ENCODE results near the gene NFIC.

The NFIC gene

GRCh38 chr19:3506384-3507340, 140.3 kb downstream of the NFIC start:
- TF ChIP-seq CTCF (IDR thresholded peaks at IDR 0.05), result no peak

- TF ChIP-seq CTCF (IDR thresholded peaks at IDR 0.05), result no peak
Measured at GRCh38 chr19:3507371-3508120, 141.2 kb downstream of the NFIC start.

- no peak for TF ChIP-seq CTCF (IDR thresholded peaks at IDR 0.05)
Measured at GRCh38 chr19:3508771-3509535, 142.6 kb downstream of the NFIC start.

GRCh38 chr19:3509566-3509989, 143.2 kb downstream of the NFIC start:
- TF ChIP-seq CTCF (IDR thresholded peaks at IDR 0.05), result no peak

GRCh38 chr19:3510727-3511126, 144.3 kb downstream of the NFIC start:
- no peak for TF ChIP-seq CTCF (IDR thresholded peaks at IDR 0.05)

- no peak for TF ChIP-seq CTCF (IDR thresholded peaks at IDR 0.05)
Measured at GRCh38 chr19:3511506-3512251, 145.3 kb downstream of the NFIC start.
